HepG2 (cell line): ENCODE measurements around the gene EIF4G2. TPM values are rescaled to one million over a fixed set of nuclear protein-coding genes. Genes with fewer than 3 reads are reported as not detected.

Source experiments
- ARNT ChIP-seq: fragments of 450-650 bp; IDR thresholded peaks from 2 replicates; pipeline ENCODE4 v1.6.1; 2017
- EHMT2 ChIP-seq: fragments of 200-600 bp; sonication (generic); IDR thresholded peaks from 2 replicates; pipeline ENCODE4 v1.7.0; 2017; ENCODE audit warnings: antibody characterized with exemption, low read depth, low read length, borderline replicate concordance
- HDAC2 ChIP-seq: sonication (generic); formaldehyde crosslinking; IDR thresholded peaks from 2 replicates; pipeline ENCODE4 v1.4.0; 2020; ENCODE audit warnings: missing genetic modification reagents
- PHF8 ChIP-seq: sonication (generic); formaldehyde crosslinking; IDR thresholded peaks from 2 replicates; pipeline ENCODE4 v1.5.0; 2020; ENCODE audit warnings: missing genetic modification reagents
- TOPORS ChIP-seq: sonication (generic); formaldehyde crosslinking; IDR thresholded peaks from 2 replicates; pipeline ENCODE4 v1.8.0; 2023; ENCODE audit warnings: mild to moderate bottlenecking, missing genetic modification reagents
- ZHX1 ChIP-seq: sonication (generic); formaldehyde crosslinking; IDR thresholded peaks from 2 replicates; pipeline ENCODE4 v1.8.1; 2022; ENCODE audit warnings: low read depth, mild to moderate bottlenecking, missing genetic modification reagents
- ZNF30 ChIP-seq: sonication (generic); formaldehyde crosslinking; IDR thresholded peaks from 2 replicates; pipeline ENCODE4 v1.5.0; 2020; ENCODE audit warnings: mild to moderate bottlenecking, missing genetic modification reagents
- ZNF318 ChIP-seq: sonication (generic); formaldehyde crosslinking; IDR thresholded peaks from 2 replicates; pipeline ENCODE4 v1.4.0; 2020; ENCODE audit warnings: mild to moderate bottlenecking, missing genetic modification reagents
- ZNF431 ChIP-seq: sonication (generic); formaldehyde crosslinking; IDR thresholded peaks from 2 replicates; pipeline ENCODE4 v1.9.0; 2022; ENCODE audit warnings: missing genetic modification reagents, low read depth, mild to moderate bottlenecking, borderline replicate concordance
- ZNF615 ChIP-seq: sonication (generic); formaldehyde crosslinking; IDR thresholded peaks from 2 replicates; pipeline ENCODE4 v1.5.0; 2020; ENCODE audit warnings: mild to moderate bottlenecking, missing genetic modification reagents, borderline replicate concordance
- ZNF7 ChIP-seq: IDR thresholded peaks from 2 replicates; pipeline ENCODE4 v1.6.1; 2016; ENCODE audit warnings: missing biosample characterization, missing genetic modification reagents
- ZNF703 ChIP-seq: sonication (generic); formaldehyde crosslinking; IDR thresholded peaks from 2 replicates; pipeline ENCODE4 v1.5.1; 2020; ENCODE audit warnings: missing genetic modification reagents, mild to moderate bottlenecking, moderate library complexity, borderline replicate concordance
- polyA plus RNA-seq, 8 experiments: library from polyadenylated mRNA; depleted of rRNA in 3 of 8; stranded (reverse) in 7 of 8; unstranded in 1 of 8; fragments of >200 nt; fragmentation: Illumina TruSeq in 4 of 8; extraction: Trizol in 4 of 8; gene quantifications; 2 replicates each; pipeline versions ENCODE4 v1.2.1 to v1.2.3, GENCODE V29; 2011 to 2016; ENCODE audit warnings: low read depth in 4 of 8, missing spikeins in 1 of 8, mixed read lengths in 1 of 8; ENCODE audit not compliant: insufficient read depth in 1 of 8
- total RNA-seq, 5 experiments: library from RNA; depleted of rRNA; stranded (reverse); fragments of >200 nt; fragmentation: Illumina TruSeq; extraction: Trizol; gene quantifications; 2 replicates each; pipeline ENCODE4 v1.2.3, GENCODE V29; 2016; ENCODE audit warnings: low read depth in 1 of 5

The EIF4G2 gene
- total and polyA plus RNA-seq, 2 of the 13 experiments (the other 11 are each of a cell fraction or from before 2014, with no cell fraction given), result 362 to 546 TPM

GRCh38 chr11:10807493-10808234, 1.1 kb downstream of the EIF4G2 start (continued):
- TF ChIP-seq ZNF431 (CRISPR knock-in tag) (no peak), ARNT (no peak), TOPORS (no peak), ZNF30 (CRISPR knock-in tag) (no peak), ZHX1 (CRISPR knock-in tag) (no peak), HDAC2 (no peak), PHF8 (CRISPR knock-in tag) (no peak), ZNF615 (CRISPR knock-in tag) (no peak), ZNF7 (CRISPR knock-in tag) (no peak), EHMT2 (no peak), ZNF703 (CRISPR knock-in tag) (no peak), ZNF318 (CRISPR knock-in tag) (no peak)
- TF ChIP-seq, all 625 proteins: peak for 27
